Hepatocyte (in vitro differentiated cells): Measurements from ENCODE around the gene PRKD3.

ENCODE experiments used
- CTCF ChIP-seq: fragments of 200-600 bp; sonication (generic); IDR thresholded peaks from 2 replicates; pipeline ENCODE4 v1.5.1; 2016; ENCODE audit warnings: antibody characterized with exemption, mild to moderate bottlenecking; ENCODE audit not compliant: poor library complexity
- EZH2 ChIP-seq: fragments of 200-600 bp; sonication (generic); IDR thresholded peaks from 2 replicates; pipeline ENCODE4 v1.6.1; 2016; ENCODE audit warnings: antibody characterized with exemption, mild to moderate bottlenecking, borderline replicate concordance
- EZH2phosphoT487 ChIP-seq: fragments of 200-600 bp; sonication (generic); IDR thresholded peaks from one replicate; pipeline ENCODE4 v1.6.1; 2018; ENCODE audit warnings: antibody characterized with exemption, mild to moderate bottlenecking, low read depth, moderate library complexity; ENCODE audit not compliant: unreplicated experiment, severe bottlenecking

- no peak for TF ChIP-seq CTCF
- no peak for TF ChIP-seq EZH2
- TF ChIP-seq EZH2phosphoT487: no peak
Observed at GRCh38 chr2:37326285-37326684, 1.7 kb upstream of the PRKD3 start.
